ENCODE measurements around the gene KNDC1. TPM values are rescaled to one million over a fixed set of nuclear protein-coding genes. Genes with fewer than 3 reads are reported as not detected.

KNDC1 gene
- total and polyA plus RNA-seq, 8 donors, result 0.05 to 1.7 (median 0.58) TPM; not detected in 1

DNA sequence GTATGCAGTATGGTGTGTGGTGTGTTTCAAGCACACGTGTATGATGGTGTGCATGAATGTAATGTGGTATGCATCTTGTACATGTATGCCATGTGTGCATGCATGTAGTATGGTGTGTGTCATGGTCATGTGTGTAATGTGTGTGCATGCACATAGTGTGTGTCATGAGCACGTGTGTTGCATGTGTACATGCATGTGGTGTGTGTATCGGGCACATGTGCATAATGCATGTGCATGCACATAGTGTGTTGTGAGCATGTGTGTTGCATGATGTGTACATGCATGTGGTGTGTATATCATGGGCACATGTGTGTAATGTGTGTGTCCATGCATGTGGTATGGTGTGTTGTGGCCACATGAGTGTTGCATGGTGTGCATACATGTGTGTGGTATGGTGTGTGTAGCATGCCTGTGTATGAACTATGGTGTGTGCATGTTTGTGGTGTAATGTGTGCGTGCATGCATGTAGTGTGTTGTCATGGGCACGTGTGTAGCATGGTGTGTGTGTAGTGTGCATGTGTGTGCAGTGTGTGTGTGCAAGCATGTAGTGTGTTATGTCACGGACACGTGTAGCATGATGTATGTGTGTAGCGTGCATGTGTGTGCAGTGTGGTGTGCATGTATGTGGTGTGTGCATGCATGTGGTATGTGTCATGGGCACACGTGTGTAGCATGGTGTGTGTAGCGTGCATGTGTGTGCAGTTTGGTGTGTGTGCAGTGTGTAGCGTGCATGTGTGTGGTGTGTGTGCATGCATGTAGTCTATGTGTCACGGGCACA, 17.6 kb downstream of the KNDC1 start:
- no peak for TF ChIP-seq POLR2A (IDR thresholded peaks at IDR 0.05)
- no peak for TF ChIP-seq EP300 (IDR thresholded peaks at IDR 0.05)
- no peak for TF ChIP-seq POLR2AphosphoS5 (IDR thresholded peaks at IDR 0.05)
- TF ChIP-seq, protein P1, sequence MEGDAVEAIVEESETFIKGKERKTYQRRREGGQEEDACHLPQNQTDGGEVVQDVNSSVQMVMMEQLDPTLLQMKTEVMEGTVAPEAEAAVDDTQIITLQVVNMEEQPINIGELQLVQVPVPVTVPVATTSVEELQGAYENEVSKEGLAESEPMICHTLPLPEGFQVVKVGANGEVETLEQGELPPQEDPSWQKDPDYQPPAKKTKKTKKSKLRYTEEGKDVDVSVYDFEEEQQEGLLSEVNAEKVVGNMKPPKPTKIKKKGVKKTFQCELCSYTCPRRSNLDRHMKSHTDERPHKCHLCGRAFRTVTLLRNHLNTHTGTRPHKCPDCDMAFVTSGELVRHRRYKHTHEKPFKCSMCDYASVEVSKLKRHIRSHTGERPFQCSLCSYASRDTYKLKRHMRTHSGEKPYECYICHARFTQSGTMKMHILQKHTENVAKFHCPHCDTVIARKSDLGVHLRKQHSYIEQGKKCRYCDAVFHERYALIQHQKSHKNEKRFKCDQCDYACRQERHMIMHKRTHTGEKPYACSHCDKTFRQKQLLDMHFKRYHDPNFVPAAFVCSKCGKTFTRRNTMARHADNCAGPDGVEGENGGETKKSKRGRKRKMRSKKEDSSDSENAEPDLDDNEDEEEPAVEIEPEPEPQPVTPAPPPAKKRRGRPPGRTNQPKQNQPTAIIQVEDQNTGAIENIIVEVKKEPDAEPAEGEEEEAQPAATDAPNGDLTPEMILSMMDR (IDR thresholded peaks at IDR 0.05), result no peak
- Histone ChIP-seq H3K27ac (no peak overlapping the region), H3K4me3 (no peak overlapping the region), H3K27me3 (peaks cover 0 to 25% (median 0%) of the 10 kb centered on the region in 3 donors), H3K36me3 (no peaks in the 10 kb centered on the region), H3K4me1 (no peaks in the 10 kb centered on the region), H3K9me3 (peaks cover 0 to 7% (median 0%) of the 10 kb centered on the region in 4 donors)
- DNase-seq, result no peak
- 90 to 94% (median 94%) methylated on average over 12 of the region's 12 CpGs for WGBS, 5 donors
- intact Hi-C loops (cut with DNase I; ENCODE audit: low total_unique reads), result no loop called here

DNA sequence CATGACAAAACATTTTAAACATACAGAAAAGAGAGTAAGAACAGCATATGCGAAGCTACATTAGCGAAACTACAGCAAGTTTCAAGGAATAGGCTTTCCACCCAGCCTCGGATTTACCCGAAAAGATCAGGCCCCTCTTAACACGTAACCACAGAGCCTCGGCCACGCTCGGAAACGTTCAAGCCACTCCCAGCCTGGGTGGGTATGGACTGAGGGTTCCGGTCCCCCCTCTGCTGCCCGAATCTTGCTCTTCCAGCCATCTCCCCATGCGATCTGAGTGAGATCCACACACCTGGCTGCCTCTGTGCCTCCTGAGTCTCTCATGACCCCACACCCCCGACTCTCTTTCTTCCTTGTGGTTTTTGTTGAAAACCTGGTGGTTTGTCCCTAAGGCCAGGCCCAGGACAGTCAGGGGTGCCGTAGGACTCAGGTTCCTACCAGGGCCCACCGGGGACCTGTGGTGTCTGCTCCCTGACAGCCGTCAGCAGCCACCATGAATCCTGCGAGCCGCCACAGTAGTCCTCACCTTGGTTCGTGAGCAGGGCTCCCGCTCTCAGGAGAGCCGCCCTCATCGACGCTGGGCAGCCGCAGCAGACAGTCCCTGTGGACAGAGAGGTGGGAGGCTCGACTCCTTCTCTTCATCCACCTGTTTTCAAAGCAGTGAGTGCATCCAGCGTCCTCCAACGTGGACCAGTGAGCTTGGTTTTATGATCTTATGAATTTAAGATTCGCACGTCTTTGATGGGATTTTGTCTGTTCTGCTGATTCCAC, 18.5 kb downstream of the KNDC1 start:
- DNase-seq, result no peak
- no peak overlapping the region for H3K4me3 ChIP-seq
- H3K27ac ChIP-seq, result no peak overlapping the region
- H3K36me3 ChIP-seq, result no peaks in the 10 kb centered on the region
- 89 to 95% (median 93%) methylated on average over 23 to 29 of the region's 29 CpGs for WGBS, 5 donors
- H3K9me3 ChIP-seq, result peaks cover 0 to 5% (median 0%) of the 10 kb centered on the region in 4 donors
- no peaks in the 10 kb centered on the region for H3K4me1 ChIP-seq
- TF ChIP-seq, protein P1 (IDR thresholded peaks at IDR 0.05), result no peak
- no peak for TF ChIP-seq POLR2A (IDR thresholded peaks at IDR 0.05)
- TF ChIP-seq POLR2AphosphoS5 (IDR thresholded peaks at IDR 0.05), result no peak
- no peak for TF ChIP-seq EP300 (IDR thresholded peaks at IDR 0.05)
- H3K27me3 ChIP-seq, result peaks cover 0 to 20% (median 0%) of the 10 kb centered on the region in 3 donors
- intact Hi-C loops (cut with DNase I; ENCODE audit: low total_unique reads), result no loop called here

DNA sequence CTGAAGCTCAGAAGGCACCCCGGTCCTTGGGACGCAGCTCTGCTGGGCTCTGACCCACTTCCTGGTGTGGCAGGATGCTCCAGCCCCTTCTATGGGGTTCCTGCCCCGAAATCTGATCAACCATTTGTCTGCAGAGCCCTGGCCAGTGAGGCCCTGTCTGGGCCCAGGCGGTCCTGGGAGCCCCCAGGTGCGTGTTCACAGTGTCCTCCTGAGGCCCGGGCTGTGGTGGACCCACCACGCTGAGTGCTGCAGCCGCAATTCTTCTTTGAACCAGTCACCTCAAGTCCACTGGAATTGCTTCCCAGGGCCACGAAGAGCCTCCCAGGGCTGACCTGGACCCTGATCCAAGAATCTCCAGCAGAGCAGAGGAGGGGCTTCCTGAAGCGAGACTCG, 19.1 kb downstream of the KNDC1 start:
- 80 to 86% (median 83%) methylated on average over 10 to 11 of the region's 11 CpGs for WGBS, 5 donors
- H3K27me3 ChIP-seq, result peaks cover 0 to 20% (median 0%) of the 10 kb centered on the region in 3 donors
- no peak overlapping the region for H3K27ac ChIP-seq
- intact Hi-C loops (cut with DNase I; ENCODE audit: low total_unique reads), result no loop called here
- TF ChIP-seq, protein P1 (IDR thresholded peaks at IDR 0.05), result no peak
- no peak for TF ChIP-seq EP300 (IDR thresholded peaks at IDR 0.05)
- TF ChIP-seq POLR2A (IDR thresholded peaks at IDR 0.05), result no peak
- no peak for TF ChIP-seq POLR2AphosphoS5 (IDR thresholded peaks at IDR 0.05)
- H3K4me3 ChIP-seq, result no peak overlapping the region
- H3K9me3 ChIP-seq, result no peaks in the 10 kb centered on the region
- no peaks in the 10 kb centered on the region for H3K36me3 ChIP-seq
- no peak for DNase-seq
- no peaks in the 10 kb centered on the region for H3K4me1 ChIP-seq

DNA sequence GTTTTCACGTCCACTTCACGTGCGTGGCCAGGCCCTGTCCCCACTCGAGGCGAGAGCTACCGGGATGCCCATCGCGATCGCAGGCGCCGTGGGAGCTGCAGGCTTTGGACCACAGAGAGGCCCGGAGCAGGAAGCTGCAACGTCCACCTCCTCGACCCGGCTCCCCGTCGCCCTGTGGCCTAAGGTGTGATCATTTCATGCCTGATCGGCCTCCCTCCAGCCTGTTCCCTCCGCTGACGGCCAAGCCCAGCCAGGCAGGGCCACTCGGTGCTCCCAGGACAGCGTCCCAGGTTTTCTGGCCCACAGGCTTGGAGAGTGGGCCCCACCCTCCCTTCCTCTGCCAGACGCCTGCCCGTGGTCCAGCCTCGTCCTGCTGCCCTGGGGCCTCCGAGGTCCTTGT, 19.6 kb downstream of the KNDC1 start:
- TF ChIP-seq POLR2A (IDR thresholded peaks at IDR 0.05) (no peak), EP300 (IDR thresholded peaks at IDR 0.05) (no peak), POLR2AphosphoS5 (IDR thresholded peaks at IDR 0.05) (no peak)
- TF ChIP-seq, protein P1 (IDR thresholded peaks at IDR 0.05), result no peak
- H3K27me3 ChIP-seq, result peaks cover 0 to 20% (median 0%) of the 10 kb centered on the region in 3 donors
- intact Hi-C loops (cut with DNase I; ENCODE audit: low total_unique reads), result no loop called here
- H3K4me3 ChIP-seq, result no peak overlapping the region
- WGBS, 5 donors, result 79 to 87% (median 84%) methylated on average over 15 to 26 of the region's 26 CpGs
- H3K27ac ChIP-seq, result no peak overlapping the region
- no peaks in the 10 kb centered on the region for H3K4me1 ChIP-seq
- no peaks in the 10 kb centered on the region for H3K36me3 ChIP-seq
- DNase-seq, result no peak
- H3K9me3 ChIP-seq, result no peaks in the 10 kb centered on the region
